HepG2 (cell line): ENCODE measurements around the gene MIEF1. TPM values are rescaled to one million over a fixed set of nuclear protein-coding genes. Genes with fewer than 3 reads are reported as not detected.

Experiments used
- AGO1 ChIP-seq: fragments of 200-400 bp; formaldehyde crosslinking; IDR thresholded peaks from 2 replicates; pipeline ENCODE4 v1.6.1; 2017; ENCODE audit warnings: mild to moderate bottlenecking, low read depth, low read length, moderate library complexity; ENCODE audit not compliant: poor library complexity, severe bottlenecking
- DNMT3B ChIP-seq: conservative IDR thresholded peaks from 2 replicates; pipeline ENCODE4 v1.6.1; 2016; ENCODE audit warnings: missing biosample characterization, control low read depth
- FOXA1 ChIP-seq, 2 experiments: fragments of 450-650 bp in 1 of 2; sonication (generic) in 1 of 2; formaldehyde crosslinking in 1 of 2; IDR thresholded peaks; 2 replicates each; pipeline versions ENCODE4 v1.4.0 to v1.6.1; 2016 to 2020; ENCODE audit warnings: missing genetic modification reagents in 1 of 2
- HMG20A ChIP-seq: IDR thresholded peaks from 2 replicates; pipeline ENCODE4 v1.6.1; 2016; ENCODE audit warnings: borderline replicate concordance
- HMGXB3 ChIP-seq: sonication (generic); formaldehyde crosslinking; IDR thresholded peaks from 2 replicates; pipeline ENCODE4 v1.4.0; 2020; ENCODE audit warnings: missing genetic modification reagents, borderline replicate concordance
- HMGXB4 ChIP-seq, 2 experiments: sonication (generic) in 1 of 2; formaldehyde crosslinking in 1 of 2; IDR thresholded peaks; 2 replicates each; pipeline versions ENCODE4 v1.4.0 to v1.6.1; 2018 to 2020; ENCODE audit warnings: missing genetic modification reagents in 2 of 2, borderline replicate concordance in 1 of 2, low read depth in 1 of 2, mild to moderate bottlenecking in 1 of 2, missing biosample characterization in 1 of 2
- HNF4G ChIP-seq, 2 experiments: sonication (generic) in 1 of 2; formaldehyde crosslinking in 1 of 2; IDR thresholded peaks; 2 replicates each; pipeline versions ENCODE4 v1.4.0 to v1.6.1; 2011 to 2020; ENCODE audit warnings: borderline replicate concordance in 2 of 2, low read depth in 2 of 2, mild to moderate bottlenecking in 2 of 2, low read length in 1 of 2, missing genetic modification reagents in 1 of 2, moderate library complexity in 1 of 2
- KAT7 ChIP-seq: IDR thresholded peaks from 2 replicates; pipeline ENCODE4 v1.6.1; 2018; ENCODE audit warnings: borderline replicate concordance, missing compliant biosample characterization
- MED8 ChIP-seq: sonication (generic); formaldehyde crosslinking; IDR thresholded peaks from 2 replicates; pipeline ENCODE4 v1.8.1; 2023; ENCODE audit warnings: mild to moderate bottlenecking, missing genetic modification reagents; ENCODE audit not compliant: insufficient replicate concordance
- MXD1 ChIP-seq: sonication (generic); formaldehyde crosslinking; IDR thresholded peaks from 2 replicates; pipeline ENCODE4 v1.4.0; 2020; ENCODE audit warnings: mild to moderate bottlenecking, missing genetic modification reagents
- POLR2G ChIP-seq: fragments of 200-400 bp; formaldehyde crosslinking; IDR thresholded peaks from 2 replicates; pipeline ENCODE4 v1.6.1; 2018; ENCODE audit warnings: mild to moderate bottlenecking, low read depth, low read length, moderate library complexity
- STAT6 ChIP-seq: sonication (generic); formaldehyde crosslinking; IDR thresholded peaks from 2 replicates; pipeline ENCODE4 v1.4.0; 2020; ENCODE audit warnings: missing genetic modification reagents, mild to moderate bottlenecking, borderline replicate concordance
- TBX3 ChIP-seq: fragments of 450-650 bp; IDR thresholded peaks from 2 replicates; pipeline ENCODE4 v1.6.1; 2017; ENCODE audit warnings: antibody characterized with exemption, mild to moderate bottlenecking, inconsistent platforms, borderline replicate concordance
- TGIF2 ChIP-seq: IDR thresholded peaks from 2 replicates; pipeline ENCODE4 v1.6.1; 2016; ENCODE audit warnings: control low read depth, missing compliant biosample characterization
- ZNF121 ChIP-seq: sonication (generic); formaldehyde crosslinking; IDR thresholded peaks from 2 replicates; pipeline ENCODE4 v1.5.0; 2020; ENCODE audit warnings: mild to moderate bottlenecking, missing genetic modification reagents
- ZNF207 ChIP-seq: fragments of 450-650 bp; IDR thresholded peaks from 2 replicates; pipeline ENCODE4 v1.6.1; 2016; ENCODE audit warnings: antibody characterized with exemption, borderline replicate concordance
- ZNF33B ChIP-seq: sonication (generic); formaldehyde crosslinking; IDR thresholded peaks from 2 replicates; pipeline ENCODE4 v1.5.1; 2020; ENCODE audit warnings: mild to moderate bottlenecking, missing genetic modification reagents
- ZNF382 ChIP-seq: sonication (generic); formaldehyde crosslinking; IDR thresholded peaks from 2 replicates; pipeline ENCODE4 v1.5.0; 2020; ENCODE audit warnings: missing genetic modification reagents, mild to moderate bottlenecking, borderline replicate concordance
- ZNF441 ChIP-seq: sonication (generic); formaldehyde crosslinking; IDR thresholded peaks from 2 replicates; pipeline ENCODE4 v1.7.0; 2021; ENCODE audit warnings: missing genetic modification reagents, borderline replicate concordance
- ZNF446 ChIP-seq: sonication (generic); formaldehyde crosslinking; IDR thresholded peaks from 2 replicates; pipeline ENCODE4 v1.5.0; 2020; ENCODE audit warnings: mild to moderate bottlenecking, missing genetic modification reagents
- polyA plus RNA-seq, 8 experiments: library from polyadenylated mRNA; depleted of rRNA in 3 of 8; stranded (reverse) in 7 of 8; unstranded in 1 of 8; fragments of >200 nt; fragmentation: Illumina TruSeq in 4 of 8; extraction: Trizol in 4 of 8; gene quantifications; 2 replicates each; pipeline versions ENCODE4 v1.2.1 to v1.2.3, GENCODE V29; 2011 to 2016; ENCODE audit warnings: low read depth in 4 of 8, missing spikeins in 1 of 8, mixed read lengths in 1 of 8; ENCODE audit not compliant: insufficient read depth in 1 of 8
- total RNA-seq, 5 experiments: library from RNA; depleted of rRNA; stranded (reverse); fragments of >200 nt; fragmentation: Illumina TruSeq; extraction: Trizol; gene quantifications; 2 replicates each; pipeline ENCODE4 v1.2.3, GENCODE V29; 2016; ENCODE audit warnings: low read depth in 1 of 5

Gene MIEF1
- total and polyA plus RNA-seq, 2 of the 13 experiments (the other 11 are each of a cell fraction or from before 2014, with no cell fraction given), result 21.7 to 34.8 TPM

GRCh38 chr22:39527481-39527961 lies 25.4 kb downstream of the MIEF1 start (continued):
- TF ChIP-seq DNMT3B (CRISPR knock-in tag), result no peak
- TF ChIP-seq ZNF446 (CRISPR knock-in tag), result no peak
- TF ChIP-seq HMG20A (CRISPR knock-in tag), result no peak
- no peak for TF ChIP-seq TBX3
- no peak for TF ChIP-seq AGO1
- peak; percentile 66; the same call in 1 of the 2 replicates for TF ChIP-seq TGIF2
- TF ChIP-seq MED8 (CRISPR knock-in tag), result no peak
- no peak for TF ChIP-seq KAT7 (CRISPR knock-in tag)
- TF ChIP-seq HMGXB4 (CRISPR knock-in tag; IDR thresholded peaks at IDR 0.05; ENCODE audit: borderline replicate concordance in 1 of 2, low read depth in 1 of 2), result no peak
- TF ChIP-seq ZNF33B, result no peak
- TF ChIP-seq ZNF207, result no peak
- TF ChIP-seq ZNF441 (CRISPR knock-in tag), result no peak
- no peak for TF ChIP-seq FOXA1 (IDR thresholded peaks at IDR 0.05)
- TF ChIP-seq FOXA1 (CRISPR knock-in tag; IDR thresholded peaks at IDR 0.05), result no peak
- no peak for TF ChIP-seq HNF4G (IDR thresholded peaks at IDR 0.05; ENCODE audit: borderline replicate concordance, low read depth, low read length)
- no peak for TF ChIP-seq HNF4G (CRISPR knock-in tag; IDR thresholded peaks at IDR 0.05; ENCODE audit: borderline replicate concordance, low read depth)
- no peak for TF ChIP-seq ZNF382 (CRISPR knock-in tag)
- TF ChIP-seq ZNF121 (CRISPR knock-in tag), result no peak
- no peak for TF ChIP-seq HMGXB3 (CRISPR knock-in tag)
- no peak for TF ChIP-seq STAT6 (CRISPR knock-in tag)
- TF ChIP-seq POLR2G, result peak; percentile 21
- TF ChIP-seq MXD1 (CRISPR knock-in tag), result no peak
